IMR-90 (cell line): ENCODE data around the gene ZNF813. TPM values are rescaled to one million over a fixed set of nuclear protein-coding genes. Genes with fewer than 3 reads are reported as not detected.

Source experiments
- ATAC-seq: fragments of 200-7000 bp; cut with Tn5 transposase; 2 replicates; pipeline ENCODE4 v1.9.1; 2020; ENCODE audit warnings: low read depth, mild to moderate bottlenecking, moderate library complexity
- BruUV-seq: library from RNA; stranded (reverse); fragments of 400-500 nt; replicated peaks from 2 replicates; lab custom pipeline; 2021; lab: Mats Ljungman, UMichigan
- CTCF ChIA-PET: fragments of 300-600 bp; formaldehyde crosslinking; extraction: SDS; loops from one replicate; lab custom pipeline; 2021; ENCODE audit warnings: antibody characterized with exemption; lab: Yijun Ruan, JAX
- POLR2A ChIA-PET: fragments of 300-600 bp; sonication (Branson Sonifier 250); formaldehyde crosslinking; loops from one replicate; lab custom pipeline; 2022; ENCODE audit warnings: antibody characterized with exemption; ENCODE audit not compliant: unreplicated experiment; lab: Charles Lee
- DNase-seq: peaks from one replicate; pipeline ENCODE4 v3.0.0; 2013
- H2AFZ ChIP-seq: replicated peaks from 2 replicates; pipeline ENCODE3; 2013; ENCODE audit warnings: low read length, mild to moderate bottlenecking; ENCODE audit not compliant: poor library complexity
- H2AK5ac ChIP-seq: 2 replicates; pipeline ENCODE4 v1.6.1; 2013; ENCODE audit warnings: low read depth, low read length, inconsistent platforms
- H2AK9ac ChIP-seq: replicated peaks from 2 replicates; pipeline ENCODE3; 2013; ENCODE audit warnings: mild to moderate bottlenecking, low read depth, low read length, moderate library complexity; ENCODE audit not compliant: poor library complexity
- H2BK120ac ChIP-seq: 2 replicates; pipeline ENCODE4 v1.6.1; 2013; ENCODE audit warnings: low read depth, low read length, inconsistent platforms
- H2BK15ac ChIP-seq: 3 replicates; pipeline ENCODE4 v1.6.1; 2013; ENCODE audit warnings: low read depth, low read length, inconsistent platforms
- H2BK20ac ChIP-seq: 2 replicates; pipeline ENCODE4 v1.6.1; 2013; ENCODE audit warnings: low read depth, mild to moderate bottlenecking, inconsistent platforms, low read length, moderate library complexity
- H2BK5ac ChIP-seq: 2 replicates; pipeline ENCODE4 v1.6.1; 2013; ENCODE audit warnings: mild to moderate bottlenecking, low read depth, low read length, inconsistent platforms; ENCODE audit not compliant: poor library complexity, severe bottlenecking
- H3K14ac ChIP-seq: replicated peaks from 2 replicates; pipeline ENCODE4 v1.6.1; 2013; ENCODE audit warnings: low read depth, low read length, inconsistent platforms
- H3K18ac ChIP-seq: 2 replicates; pipeline ENCODE4 v1.6.1; 2013; ENCODE audit warnings: low read depth, low read length, control low read depth
- H3K23ac ChIP-seq: 2 replicates; pipeline ENCODE4 v1.6.1; 2013; ENCODE audit warnings: low read depth, low read length, inconsistent platforms
- H3K27ac ChIP-seq: 2 replicates; pipeline ENCODE4 v1.5.1; 2013; ENCODE audit warnings: mild to moderate bottlenecking, control low read depth, low read length; ENCODE audit not compliant: insufficient read depth
- H3K27me3 ChIP-seq: 2 replicates; pipeline ENCODE4 v1.6.1; 2013; ENCODE audit warnings: low read length; ENCODE audit not compliant: control insufficient read depth, insufficient read depth
- H3K36me3 ChIP-seq: 2 replicates; pipeline ENCODE4 v1.6.1; 2013; ENCODE audit warnings: low read length, mixed read lengths; ENCODE audit not compliant: control insufficient read depth, insufficient read depth
- H3K4ac ChIP-seq: 2 replicates; pipeline ENCODE4 v1.6.1; 2013; ENCODE audit warnings: low read depth, low read length, inconsistent platforms
- H3K4me1 ChIP-seq: 2 replicates; pipeline ENCODE4 v1.6.1; 2013; ENCODE audit warnings: low read length, mixed read lengths; ENCODE audit not compliant: control insufficient read depth, insufficient read depth
- H3K4me2 ChIP-seq: 2 replicates; pipeline ENCODE4 v1.6.1; 2013; ENCODE audit warnings: low read depth, mild to moderate bottlenecking, control low read depth, low read length, moderate library complexity
- H3K4me3 ChIP-seq: 2 replicates; pipeline ENCODE4 v1.5.1; 2013; ENCODE audit warnings: low read depth, mild to moderate bottlenecking, control low read depth, low read length, moderate library complexity; ENCODE audit not compliant: insufficient read depth
- H3K56ac ChIP-seq: 2 replicates; pipeline ENCODE4 v1.6.1; 2013; ENCODE audit warnings: low read length, inconsistent platforms; ENCODE audit not compliant: insufficient read depth; ENCODE audit errors: extremely low read depth
- H3K79me1 ChIP-seq, 2 experiments: 2 replicates each; pipeline ENCODE4 v1.6.1; 2013; ENCODE audit warnings: low read length in 2 of 2, inconsistent platforms in 1 of 2, low read depth in 1 of 2
- H3K9ac ChIP-seq: 2 replicates; pipeline ENCODE4 v1.6.1; 2013; ENCODE audit warnings: low read depth, low read length, control low read depth
- H3K9me1 ChIP-seq: 2 replicates; pipeline ENCODE4 v1.6.1; 2013; ENCODE audit warnings: low read length, inconsistent platforms; ENCODE audit not compliant: insufficient read depth
- H3K9me3 ChIP-seq: 2 replicates; pipeline ENCODE4 v1.6.1; 2013; ENCODE audit warnings: low read length; ENCODE audit not compliant: control insufficient read depth, insufficient read depth
- H4K20me1 ChIP-seq: 2 replicates; pipeline ENCODE4 v1.6.1; 2013; ENCODE audit warnings: low read length, inconsistent platforms; ENCODE audit not compliant: insufficient read depth
- H4K5ac ChIP-seq: 2 replicates; pipeline ENCODE4 v1.6.1; 2013; ENCODE audit warnings: mild to moderate bottlenecking, low read depth, low read length, control low read depth
- H4K8ac ChIP-seq, 2 experiments: 2 replicates each; pipeline ENCODE4 v1.6.1; 2013; ENCODE audit warnings: low read depth in 2 of 2, low read length in 2 of 2, control low read depth in 1 of 2, inconsistent platforms in 1 of 2
- H4K91ac ChIP-seq: 2 replicates; pipeline ENCODE4 v1.6.1; 2013; ENCODE audit warnings: low read depth, low read length, inconsistent platforms; ENCODE audit not compliant: insufficient read depth
- BHLHE40 ChIP-seq: fragments of 150-350 bp; IDR thresholded peaks from 2 replicates; pipeline ENCODE4 v1.6.1; 2016; ENCODE audit warnings: mild to moderate bottlenecking, low read depth, low read length
- CEBPB ChIP-seq: IDR thresholded peaks from 2 replicates; pipeline ENCODE4 v1.6.1; 2012; ENCODE audit warnings: low read depth, low read length, improper control_type of control experiment
- CHD1 ChIP-seq: IDR thresholded peaks from 2 replicates; pipeline ENCODE4 v1.6.1; 2012; ENCODE audit warnings: low read depth, low read length, improper control_type of control experiment
- FOS ChIP-seq: fragments of 150-350 bp; IDR thresholded peaks from 2 replicates; pipeline ENCODE4 v1.6.1; 2016; ENCODE audit warnings: low read depth, low read length
- MAFK ChIP-seq: IDR thresholded peaks from 2 replicates; pipeline ENCODE4 v1.6.1; 2012; ENCODE audit warnings: low read depth, low read length, improper control_type of control experiment
- MAZ ChIP-seq: IDR thresholded peaks from 2 replicates; pipeline ENCODE4 v1.6.1; 2012; ENCODE audit warnings: low read depth, mild to moderate bottlenecking, low read length, improper control_type of control experiment, moderate library complexity, borderline replicate concordance
- MXI1 ChIP-seq: IDR thresholded peaks from 2 replicates; pipeline ENCODE4 v1.6.1; 2012; ENCODE audit warnings: low read depth, mild to moderate bottlenecking, low read length, moderate library complexity, borderline replicate concordance
- NFE2L2 ChIP-seq: fragments of 150-350 bp; IDR thresholded peaks from 2 replicates; pipeline ENCODE4 v1.6.1; 2016; ENCODE audit warnings: low read depth, mild to moderate bottlenecking, low read length
- POLR2A ChIP-seq: IDR thresholded peaks from 2 replicates; pipeline ENCODE4 v1.6.1; 2012; ENCODE audit warnings: mild to moderate bottlenecking, low read depth, low read length
- RAD21 ChIP-seq: IDR thresholded peaks from 2 replicates; pipeline ENCODE4 v1.6.1; 2012; ENCODE audit warnings: low read length, improper control_type of control experiment
- RCOR1 ChIP-seq: IDR thresholded peaks from 2 replicates; pipeline ENCODE4 v1.6.1; 2012; ENCODE audit warnings: mild to moderate bottlenecking, low read length, improper control_type of control experiment; ENCODE audit not compliant: insufficient replicate concordance
- RFX5 ChIP-seq: IDR thresholded peaks from 2 replicates; pipeline ENCODE4 v1.8.0; 2012; ENCODE audit warnings: low read depth, mild to moderate bottlenecking, low read length, moderate library complexity
- SMC3 ChIP-seq: fragments of 150-350 bp; IDR thresholded peaks from 2 replicates; pipeline ENCODE4 v1.6.1; 2016; ENCODE audit warnings: low read depth, mild to moderate bottlenecking, antibody characterized with exemption, low read length, moderate library complexity
- WGBS, 2 experiments: methylation state at CpG; one replicate each; pipeline versions ENCODE4 v1.1.5 to v1.1.7; 2013; ENCODE audit warnings: missing lambda C conversion rate in 2 of 2; ENCODE audit not compliant: insufficient read length in 1 of 2; ENCODE audit errors: extremely low coverage in 2 of 2; 5-methylcytosine and 5-hydroxymethylcytosine counted together
- dilution Hi-C: fragments of 300-500 bp; cut with HindIII; formaldehyde crosslinking; loops from one replicate; pipeline ENCODE4 v1.14.3; 2018; ENCODE audit warnings: low sequenced_read_pairs; ENCODE audit not compliant: unreplicated experiment
- in situ Hi-C: fragments of 300-500 bp; cut with MboI; formaldehyde crosslinking; loops from 3 replicates; pipeline ENCODE4 v1.14.3; 2019; ENCODE audit warnings: low sequenced_read_pairs, inconsistent platforms, mixed read lengths
- intact Hi-C: fragments of 100-400 bp; cut with micrococcal nuclease; formaldehyde crosslinking; loops from 2 replicates; pipeline ENCODE4 v1.10.0; 2022
- polyA plus RNA-seq, 3 experiments: library from polyadenylated mRNA; depleted of rRNA; stranded (reverse); fragments of >200 nt; gene quantifications; 2 replicates each; pipeline ENCODE4 v1.2.3, GENCODE V29; 2012; ENCODE audit warnings: low replicate concordance in 1 of 3
- total RNA-seq: library from RNA; depleted of rRNA; stranded (reverse); fragments of >200 nt; gene quantifications from 2 replicates; pipeline ENCODE4 v1.2.3, GENCODE V29; 2012
- TF ChIP-seq, protein P1 (sequence below): fragments of 150-350 bp; IDR thresholded peaks from 2 replicates; pipeline ENCODE4 v1.6.1; 2016; ENCODE audit warnings: low read depth, mild to moderate bottlenecking, low read length, moderate library complexity, borderline replicate concordance
- TF ChIP-seq, protein P2 (sequence below): conservative IDR thresholded peaks from 2 replicates; pipeline ENCODE4 v1.5.1; 2012; ENCODE audit warnings: mild to moderate bottlenecking, low read depth, low read length, improper control_type of control experiment
- TF ChIP-seq, protein P3 (sequence below): fragments of 150-350 bp; IDR thresholded peaks from 2 replicates; pipeline ENCODE4 v1.6.1; 2017; ENCODE audit warnings: mild to moderate bottlenecking, antibody characterized with exemption, low read length, low read depth

ZNF813 gene
- total and polyA plus RNA-seq, 2 of the 4 experiments (the other 2 are of a cell fraction): 0.82 to 3.4 TPM

DNA sequence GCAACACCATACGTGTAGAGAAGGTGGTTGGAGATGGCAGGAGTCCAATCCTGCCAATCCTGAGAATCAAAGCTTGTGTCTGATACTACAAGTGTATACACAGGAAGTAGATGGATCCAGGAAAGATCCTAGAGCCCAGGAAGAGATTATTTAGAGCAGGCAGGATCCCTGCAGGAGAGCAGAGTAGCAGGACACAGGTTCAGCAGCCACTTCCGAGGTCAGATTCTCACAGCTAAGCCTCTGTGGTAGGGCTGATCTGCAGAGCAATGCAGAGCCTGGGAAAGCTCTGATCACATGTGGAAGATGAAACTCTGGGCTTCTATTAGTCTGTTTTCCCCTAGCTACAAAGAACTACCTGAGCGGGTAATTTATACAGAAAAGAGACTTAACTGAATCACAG, 41.9 kb downstream of the ZNF813 start:
- dilution Hi-C loops (no loop called here), intact Hi-C loops (no loop called here), in situ Hi-C loops (no loop called here)
- Histone ChIP-seq H4K91ac (no peak overlapping the region), H3K9me1 (no peaks in the 10 kb centered on the region), H4K8ac (no peak overlapping the region), H3K4me1 (peaks cover 8% of the 10 kb centered on the region), H3K79me1 (no peaks in the 10 kb centered on the region), H2BK15ac (no peak overlapping the region), H2BK20ac (no peak overlapping the region), H4K5ac (no peak overlapping the region), H3K18ac (no peak overlapping the region), H3K36me3 (no peaks in the 10 kb centered on the region), H3K14ac (no peak overlapping the region), H3K4me3 (no peak overlapping the region), H3K27me3 (0 out of 2 replicates have a peak, but pooled peaks cover 3% of the 10 kb centered on the region), H3K56ac (no peak overlapping the region), H3K4ac (no peak overlapping the region), H3K23ac (no peak overlapping the region), H2AK5ac (no peak overlapping the region), H2BK5ac (no peak overlapping the region), H3K27ac (no peak overlapping the region), H3K4me2 (no peak overlapping the region), H2BK120ac (no peak overlapping the region), H2AK9ac (no peak overlapping the region), H3K9ac (no peak overlapping the region), H3K9me3 (no peaks in the 10 kb centered on the region), H4K20me1 (no peaks in the 10 kb centered on the region), H2AFZ (no peak overlapping the region)
- BruUV-seq: no TSS peak
- CTCF ChIA-PET: interaction anchor here (1.9 kb wide), 1 partner anchor 84 kb away, joined by 4 read pairs; no protein-coding TSS in a partner anchor
- POLR2A ChIA-PET: no interaction called here
- ATAC-seq (no peak), DNase-seq (no peak)
- WGBS, 2 experiments: no CpG with 5 or more reads among the region's 3 CpGs
- TF ChIP-seq BHLHE40: no peak
- TF ChIP-seq MXI1: no peak
- TF ChIP-seq, protein P1, sequence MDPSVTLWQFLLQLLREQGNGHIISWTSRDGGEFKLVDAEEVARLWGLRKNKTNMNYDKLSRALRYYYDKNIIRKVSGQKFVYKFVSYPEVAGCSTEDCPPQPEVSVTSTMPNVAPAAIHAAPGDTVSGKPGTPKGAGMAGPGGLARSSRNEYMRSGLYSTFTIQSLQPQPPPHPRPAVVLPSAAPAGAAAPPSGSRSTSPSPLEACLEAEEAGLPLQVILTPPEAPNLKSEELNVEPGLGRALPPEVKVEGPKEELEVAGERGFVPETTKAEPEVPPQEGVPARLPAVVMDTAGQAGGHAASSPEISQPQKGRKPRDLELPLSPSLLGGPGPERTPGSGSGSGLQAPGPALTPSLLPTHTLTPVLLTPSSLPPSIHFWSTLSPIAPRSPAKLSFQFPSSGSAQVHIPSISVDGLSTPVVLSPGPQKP: no peak
- TF ChIP-seq, protein P2, sequence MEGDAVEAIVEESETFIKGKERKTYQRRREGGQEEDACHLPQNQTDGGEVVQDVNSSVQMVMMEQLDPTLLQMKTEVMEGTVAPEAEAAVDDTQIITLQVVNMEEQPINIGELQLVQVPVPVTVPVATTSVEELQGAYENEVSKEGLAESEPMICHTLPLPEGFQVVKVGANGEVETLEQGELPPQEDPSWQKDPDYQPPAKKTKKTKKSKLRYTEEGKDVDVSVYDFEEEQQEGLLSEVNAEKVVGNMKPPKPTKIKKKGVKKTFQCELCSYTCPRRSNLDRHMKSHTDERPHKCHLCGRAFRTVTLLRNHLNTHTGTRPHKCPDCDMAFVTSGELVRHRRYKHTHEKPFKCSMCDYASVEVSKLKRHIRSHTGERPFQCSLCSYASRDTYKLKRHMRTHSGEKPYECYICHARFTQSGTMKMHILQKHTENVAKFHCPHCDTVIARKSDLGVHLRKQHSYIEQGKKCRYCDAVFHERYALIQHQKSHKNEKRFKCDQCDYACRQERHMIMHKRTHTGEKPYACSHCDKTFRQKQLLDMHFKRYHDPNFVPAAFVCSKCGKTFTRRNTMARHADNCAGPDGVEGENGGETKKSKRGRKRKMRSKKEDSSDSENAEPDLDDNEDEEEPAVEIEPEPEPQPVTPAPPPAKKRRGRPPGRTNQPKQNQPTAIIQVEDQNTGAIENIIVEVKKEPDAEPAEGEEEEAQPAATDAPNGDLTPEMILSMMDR: no peak
- TF ChIP-seq CHD1: no peak
- no peak for TF ChIP-seq NFE2L2
- TF ChIP-seq RCOR1: no peak
- TF ChIP-seq RFX5: no peak
- no peak for TF ChIP-seq POLR2A
- no peak for TF ChIP-seq MAZ
- TF ChIP-seq MAFK: no peak
- TF ChIP-seq RAD21: no peak
- TF ChIP-seq, protein P3, sequence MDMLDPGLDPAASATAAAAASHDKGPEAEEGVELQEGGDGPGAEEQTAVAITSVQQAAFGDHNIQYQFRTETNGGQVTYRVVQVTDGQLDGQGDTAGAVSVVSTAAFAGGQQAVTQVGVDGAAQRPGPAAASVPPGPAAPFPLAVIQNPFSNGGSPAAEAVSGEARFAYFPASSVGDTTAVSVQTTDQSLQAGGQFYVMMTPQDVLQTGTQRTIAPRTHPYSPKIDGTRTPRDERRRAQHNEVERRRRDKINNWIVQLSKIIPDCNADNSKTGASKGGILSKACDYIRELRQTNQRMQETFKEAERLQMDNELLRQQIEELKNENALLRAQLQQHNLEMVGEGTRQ: no peak
- no peak for TF ChIP-seq FOS
- TF ChIP-seq CEBPB: no peak
- TF ChIP-seq SMC3: no peak
